ENCODE data around the gene SIPA1L3. TPM values are rescaled to one million over a fixed set of nuclear protein-coding genes. Genes with fewer than 3 reads are reported as not detected.
A peak's percentile ranks its signal among the peaks of the same experiment; 100 is the strongest.

Gene SIPA1L3
- polyA plus RNA-seq, 2 of the 4 experiments (the other 2 are of a cell fraction): 28.9 to 50.6 TPM

DNA sequence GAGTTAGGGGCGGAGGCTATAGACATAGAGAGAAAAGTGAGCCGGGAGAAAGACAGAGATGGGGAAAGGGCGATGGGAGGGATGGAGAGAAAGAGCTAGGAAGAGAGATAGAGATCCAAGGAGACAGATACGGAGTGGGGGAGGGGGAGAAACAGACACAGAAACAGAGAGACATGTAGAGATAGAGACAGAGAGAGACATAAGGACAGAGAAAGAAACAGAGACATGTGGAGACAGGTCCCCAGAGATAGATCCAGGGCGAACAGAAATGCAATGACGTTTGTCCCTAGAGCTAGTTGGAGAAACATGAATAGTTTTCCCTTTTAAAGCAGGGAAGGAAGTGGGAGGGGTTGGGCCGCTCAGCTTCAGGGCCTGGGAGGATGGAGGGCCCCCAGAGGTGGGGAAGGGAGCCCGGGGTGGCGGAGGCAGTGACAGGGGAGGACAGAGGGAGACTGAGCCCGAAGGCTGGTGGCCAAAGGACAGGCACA is 344.6 kb downstream of the SIPA1L3 start:
- ChIA-PET POLR2A (interaction anchor here (0.9 to 1.1 kb wide), 2 partner anchors 14 to 123 kb away, joined by 3 to 4 read pairs; partner anchors contain the start of gene PSMD8), CTCF (interaction anchor here (0.8 to 33.5 kb wide), 12 partner anchors 13 to 349 kb away, joined by 3 to 1052 read pairs (median 8); partner anchors contain the start of genes CATSPERG, FAM98C, KCNK6 and SPINT2)
- Histone ChIP-seq H3K4me2 (0 out of 3 replicates have a peak overlapping the region, but pooled peaks have one; percentile 1), H3K9me3 (no peaks in the 10 kb centered on the region), H3K4me1 (peaks cover 34% of the 10 kb centered on the region), H3K4me3 (no peak overlapping the region), H3K27ac (peak overlapping the region in 1 of 2 experiments; percentile 39; a peak in 3 of 6 replicates)
- TF ChIP-seq, protein P1, sequence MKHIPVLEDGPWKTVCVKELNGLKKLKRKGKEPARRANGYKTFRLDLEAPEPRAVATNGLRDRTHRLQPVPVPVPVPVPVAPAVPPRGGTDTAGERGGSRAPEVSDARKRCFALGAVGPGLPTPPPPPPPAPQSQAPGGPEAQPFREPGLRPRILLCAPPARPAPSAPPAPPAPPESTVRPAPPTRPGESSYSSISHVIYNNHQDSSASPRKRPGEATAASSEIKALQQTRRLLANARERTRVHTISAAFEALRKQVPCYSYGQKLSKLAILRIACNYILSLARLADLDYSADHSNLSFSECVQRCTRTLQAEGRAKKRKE (CRISPR knock-in tag; IDR thresholded peaks at IDR 0.05; ENCODE audit: low read depth): no peak
- TF ChIP-seq RFX5 (IDR thresholded peaks at IDR 0.05) (no peak), POLR2AphosphoS2 (conservative IDR thresholded peaks at IDR 0.05; ENCODE audit: low read length) (no peak), REST (IDR thresholded peaks at IDR 0.05) (no peak)
- ATAC-seq (no peak), DNase-seq (ENCODE audit: low read depth in 1 of 2, low spot score in 1 of 2) (no peak), FAIRE-seq (no peak)
- 76% methylated on average over 10 of the region's 10 CpGs for WGBS (ENCODE audit: missing lambda C conversion rate)

- FAIRE-seq (peak; percentile 65), ATAC-seq (no peak), DNase-seq (ENCODE audit: low read depth in 1 of 2, low spot score in 1 of 2) (no peak)
- no peaks in the 10 kb centered on the region for H3K9me3 ChIP-seq
- TF ChIP-seq ZFP36 (IDR thresholded peaks at IDR 0.05; ENCODE audit: borderline replicate concordance, partially characterized antibody) (peak; percentile 85), KDM1A (IDR thresholded peaks at IDR 0.05; ENCODE audit: low read depth) (peak; percentile 31; the same call in 1 of the 2 replicates), E2F6 (IDR thresholded peaks at IDR 0.05; ENCODE audit: borderline replicate concordance, low read depth) (no peak)
- POLR2A ChIA-PET: interaction anchor here (0.8 kb wide), 1 partner anchor 12 kb away, joined by 3 read pairs; the partner anchor contains the start of gene SPINT2
- no peak overlapping the region for H3K27ac ChIP-seq
- CTCF ChIA-PET: interaction anchor here (1.4 to 33.5 kb wide), 11 partner anchors 14 to 350 kb away, joined by 3 to 1052 read pairs (median 11); partner anchors contain the start of genes CATSPERG, FAM98C, KCNK6 and SIPA1L3
- WGBS (ENCODE audit: missing lambda C conversion rate): 84% methylated on average over 5 of the region's 5 CpGs
- peaks cover 38% of the 10 kb centered on the region for H3K4me1 ChIP-seq
- no peak overlapping the region for H3K4me3 ChIP-seq
- no peak overlapping the region for H3K4me2 ChIP-seq
Measured at GRCh38 chr19:38252385-38252784, 345.4 kb downstream of the SIPA1L3 start.

- DNase-seq (ENCODE audit: low read depth in 1 of 2, low spot score in 1 of 2) (no peak), ATAC-seq (no peak), FAIRE-seq (no peak)
- Histone ChIP-seq H3K4me2 (no peak overlapping the region), H3K4me3 (no peak overlapping the region), H3K27ac (peak overlapping the region in 1 of 2 experiments; percentile 22; a peak in 3 of 6 replicates), H3K4me1 (peaks cover 39% of the 10 kb centered on the region), H3K9me3 (no peaks in the 10 kb centered on the region)
- ChIA-PET POLR2A (interaction anchor here (0.6 to 0.8 kb wide), 2 partner anchors 11 to 149 kb away, joined by 3 read pairs; partner anchors contain the start of gene SPINT2), CTCF (interaction anchor here (1.4 to 33.5 kb wide), 9 partner anchors 13 to 350 kb away, joined by 4 to 1052 read pairs (median 16); partner anchors contain the start of genes CATSPERG, FAM98C, KCNK6 and SIPA1L3)
- TF ChIP-seq FOSL2 (IDR thresholded peaks at IDR 0.05) (no peak), FOSL2 (CRISPR knock-in tag; IDR thresholded peaks at IDR 0.05) (peak; percentile 35; the same call in 1 of the 2 replicates), JUN (IDR thresholded peaks at IDR 0.05) (no peak)
- WGBS (ENCODE audit: missing lambda C conversion rate): 85% methylated on average over 21 of the region's 21 CpGs
Measured at GRCh38 chr19:38252941-38253691, 346.1 kb downstream of the SIPA1L3 start.
